B cell (primary cell): Measurements from ENCODE around the gene FPR1.

ENCODE experiments used
- EZH2 ChIP-seq: IDR thresholded peaks from 2 replicates; pipeline ENCODE4 v1.6.1; 2012; ENCODE audit warnings: borderline replicate concordance, low read depth, mild to moderate bottlenecking, moderate library complexity, low read length; ENCODE audit not compliant: insufficient read depth, poor library complexity, severe bottlenecking
- TF ChIP-seq, protein P1 (sequence below): fragments of 200-600 bp; IDR thresholded peaks from one replicate; pipeline ENCODE4 v1.8.0; 2022; ENCODE audit warnings: antibody characterized with exemption, mild to moderate bottlenecking

DNA sequence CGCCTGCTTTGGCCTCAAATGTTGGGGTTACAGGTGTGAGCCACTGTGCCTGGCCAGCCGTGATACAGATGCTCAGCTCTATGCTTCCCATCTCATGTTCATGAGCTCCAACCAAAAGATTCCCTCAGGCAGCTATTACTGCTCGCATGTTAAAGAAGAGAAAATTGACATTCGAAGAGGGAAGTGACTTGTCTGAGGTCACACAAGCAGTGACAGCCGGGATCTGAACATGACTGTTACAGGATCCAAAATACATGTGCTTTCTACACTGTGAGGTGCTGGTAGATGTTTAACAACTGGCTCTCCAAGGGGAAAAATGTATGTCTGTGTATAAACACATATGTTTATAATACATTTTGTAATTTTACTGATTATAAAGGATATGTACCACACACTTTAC is 11.3 kb downstream of the FPR1 start:
- TF ChIP-seq, protein P1, sequence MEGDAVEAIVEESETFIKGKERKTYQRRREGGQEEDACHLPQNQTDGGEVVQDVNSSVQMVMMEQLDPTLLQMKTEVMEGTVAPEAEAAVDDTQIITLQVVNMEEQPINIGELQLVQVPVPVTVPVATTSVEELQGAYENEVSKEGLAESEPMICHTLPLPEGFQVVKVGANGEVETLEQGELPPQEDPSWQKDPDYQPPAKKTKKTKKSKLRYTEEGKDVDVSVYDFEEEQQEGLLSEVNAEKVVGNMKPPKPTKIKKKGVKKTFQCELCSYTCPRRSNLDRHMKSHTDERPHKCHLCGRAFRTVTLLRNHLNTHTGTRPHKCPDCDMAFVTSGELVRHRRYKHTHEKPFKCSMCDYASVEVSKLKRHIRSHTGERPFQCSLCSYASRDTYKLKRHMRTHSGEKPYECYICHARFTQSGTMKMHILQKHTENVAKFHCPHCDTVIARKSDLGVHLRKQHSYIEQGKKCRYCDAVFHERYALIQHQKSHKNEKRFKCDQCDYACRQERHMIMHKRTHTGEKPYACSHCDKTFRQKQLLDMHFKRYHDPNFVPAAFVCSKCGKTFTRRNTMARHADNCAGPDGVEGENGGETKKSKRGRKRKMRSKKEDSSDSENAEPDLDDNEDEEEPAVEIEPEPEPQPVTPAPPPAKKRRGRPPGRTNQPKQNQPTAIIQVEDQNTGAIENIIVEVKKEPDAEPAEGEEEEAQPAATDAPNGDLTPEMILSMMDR: no peak
- TF ChIP-seq EZH2: no peak
